GM21526 (cell line): Measurements from ENCODE around the gene XXYLT1.
"Not testable (repeated sequence)": the region's sequence is repeated elsewhere in the genome, so short reads cannot be mapped to it uniquely, and the experiment has no call there.

ENCODE experiments used
- ATAC-seq: cut with Tn5 transposase; IDR thresholded peaks from one replicate; pipeline ENCODE4 v1.9.1; 2021; ENCODE audit warnings: moderate library complexity; ENCODE audit not compliant: unreplicated experiment, low FRiP score

XXYLT1 gene

DNA sequence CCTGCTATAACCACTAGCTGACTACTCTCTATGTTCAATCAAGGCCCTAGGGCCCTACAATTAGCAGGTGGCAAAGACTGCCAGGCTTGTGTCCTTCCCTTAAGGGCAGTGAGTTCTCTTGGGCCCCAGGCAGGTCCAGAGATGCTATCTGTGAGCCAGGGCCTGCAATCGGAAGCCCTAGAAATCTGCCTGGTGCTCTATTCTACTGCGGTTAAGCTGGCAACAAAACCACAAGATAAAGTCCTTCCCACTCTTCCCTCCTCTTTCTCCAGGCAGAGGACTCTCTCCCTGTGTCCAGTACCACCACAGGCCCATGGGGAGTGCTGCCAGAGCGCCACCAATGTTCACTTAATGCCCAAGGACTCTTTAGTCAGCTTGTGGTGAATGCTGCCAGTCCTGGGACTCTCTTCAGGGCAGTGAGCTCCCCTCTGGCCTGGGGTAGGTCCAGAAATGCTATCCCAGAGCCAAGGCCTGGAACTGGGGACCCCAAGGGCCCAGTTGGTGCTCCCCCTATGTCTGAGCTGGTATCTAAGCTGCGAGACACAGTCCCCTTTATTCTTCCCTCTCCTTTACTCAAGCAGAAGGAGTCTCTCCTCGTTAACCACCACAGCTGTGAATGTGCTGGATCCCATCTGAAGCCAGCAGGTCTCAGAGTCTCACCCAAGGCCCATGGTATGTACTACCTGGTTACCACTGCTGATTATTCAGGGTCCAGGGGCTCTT lies 34.7 kb downstream of the XXYLT1 start:
- ATAC-seq, result no peak

DNA sequence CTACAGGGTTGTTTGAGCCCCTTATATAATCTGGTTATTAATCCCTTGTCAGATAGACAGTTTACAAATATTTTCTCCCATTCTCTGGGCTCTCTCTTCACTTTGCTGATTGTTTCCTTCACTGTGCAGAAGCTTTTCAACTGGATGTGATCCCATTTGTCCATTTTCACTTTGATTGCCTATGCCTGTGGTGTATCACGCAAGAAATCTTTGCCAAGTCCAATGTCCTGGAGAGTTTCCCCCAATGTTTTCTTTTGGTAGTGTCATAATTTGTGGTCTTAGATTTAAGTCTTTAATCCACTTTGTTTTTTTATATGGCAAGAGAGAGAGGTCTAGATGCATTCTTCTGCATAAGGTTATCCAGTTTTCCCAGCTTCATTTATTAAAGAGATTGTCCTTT lies 40.7 kb downstream of the XXYLT1 start:
- no peak for ATAC-seq

DNA sequence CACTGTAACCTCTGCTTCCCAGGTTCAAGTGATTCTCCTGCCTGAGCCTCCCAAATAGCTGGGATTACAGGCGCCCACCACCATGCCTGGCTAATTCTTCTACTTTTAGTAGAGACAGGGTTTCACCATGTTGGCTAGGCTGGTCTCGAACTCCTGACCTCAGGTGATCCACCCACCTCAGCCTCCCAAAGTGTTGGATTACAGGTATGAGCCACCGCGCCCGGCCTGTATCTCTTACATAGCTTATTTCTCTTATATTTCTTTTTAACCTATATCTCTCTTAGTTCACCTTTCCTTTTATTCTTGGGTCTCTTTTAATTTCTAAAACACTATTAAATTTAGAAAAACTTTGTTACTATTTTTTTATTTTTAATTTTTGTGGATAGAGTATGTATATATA lies 42.1 kb downstream of the XXYLT1 start:
- not testable (repeated sequence) for ATAC-seq

DNA sequence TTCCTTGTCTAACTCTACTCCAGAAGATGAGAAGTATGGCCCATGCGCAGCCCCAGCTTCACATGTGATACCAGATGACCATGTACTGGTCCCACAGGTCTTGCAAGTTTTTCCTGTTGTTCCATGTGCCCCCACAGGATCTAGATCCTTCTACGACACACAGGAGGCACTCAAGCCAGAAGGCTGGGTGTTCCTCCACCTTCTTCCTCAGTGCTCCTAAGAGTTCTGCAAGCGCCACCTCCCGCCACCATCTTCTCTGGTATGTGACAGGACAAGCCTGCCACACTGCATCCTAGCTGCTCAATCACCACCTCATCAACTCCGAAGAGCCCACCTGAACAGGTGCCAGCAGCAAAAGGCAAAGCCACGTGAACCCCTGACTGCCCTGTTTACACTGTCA lies 43.1 kb downstream of the XXYLT1 start:
- ATAC-seq, result no peak

DNA sequence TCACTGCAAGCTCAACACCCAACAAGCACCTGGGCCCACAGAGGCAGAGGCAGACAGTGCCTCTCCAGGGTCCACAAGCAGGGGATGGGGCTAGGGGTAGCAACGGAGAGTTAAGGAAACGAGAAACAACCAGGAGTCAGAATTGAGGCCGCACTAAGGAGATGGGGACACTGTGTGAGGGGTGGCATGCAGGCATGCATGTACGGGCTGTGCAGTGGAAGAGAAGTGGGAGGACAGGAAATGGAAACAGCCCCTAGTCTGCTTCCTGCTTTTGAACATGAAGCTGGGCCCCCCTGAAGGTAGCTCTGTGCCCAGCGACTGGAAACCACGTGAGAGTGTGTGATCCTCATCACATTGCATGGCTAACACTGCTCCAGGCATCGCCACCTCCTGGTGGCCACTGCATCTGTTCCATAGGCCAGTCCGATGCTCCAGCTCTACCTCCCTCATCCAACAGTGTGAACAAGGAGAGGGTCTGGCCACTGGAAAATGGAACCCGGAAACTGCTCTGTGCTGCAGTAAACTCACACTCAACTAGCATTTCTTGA lies 44.0 kb downstream of the XXYLT1 start:
- no peak for ATAC-seq

DNA sequence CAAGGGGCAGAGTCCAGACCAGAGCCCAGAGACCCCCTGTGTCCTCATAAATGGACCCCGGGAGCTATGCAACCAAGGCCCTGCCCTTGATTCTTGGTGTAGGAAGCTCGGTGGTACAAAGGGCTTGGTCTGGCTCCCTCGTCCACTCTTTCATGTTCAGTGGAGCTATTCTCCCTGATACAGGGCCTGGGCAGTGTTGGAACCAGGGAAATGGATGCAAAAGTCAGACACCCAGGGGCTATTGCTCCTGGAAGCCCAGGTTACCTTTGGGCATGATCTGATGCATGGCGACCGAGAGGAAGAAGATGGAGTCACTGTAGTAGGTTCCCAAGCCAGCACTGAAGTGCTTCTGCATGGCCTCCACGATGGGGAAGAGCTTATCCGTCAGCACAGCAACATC lies 44.5 kb downstream of the XXYLT1 start:
- ATAC-seq, result no peak

DNA sequence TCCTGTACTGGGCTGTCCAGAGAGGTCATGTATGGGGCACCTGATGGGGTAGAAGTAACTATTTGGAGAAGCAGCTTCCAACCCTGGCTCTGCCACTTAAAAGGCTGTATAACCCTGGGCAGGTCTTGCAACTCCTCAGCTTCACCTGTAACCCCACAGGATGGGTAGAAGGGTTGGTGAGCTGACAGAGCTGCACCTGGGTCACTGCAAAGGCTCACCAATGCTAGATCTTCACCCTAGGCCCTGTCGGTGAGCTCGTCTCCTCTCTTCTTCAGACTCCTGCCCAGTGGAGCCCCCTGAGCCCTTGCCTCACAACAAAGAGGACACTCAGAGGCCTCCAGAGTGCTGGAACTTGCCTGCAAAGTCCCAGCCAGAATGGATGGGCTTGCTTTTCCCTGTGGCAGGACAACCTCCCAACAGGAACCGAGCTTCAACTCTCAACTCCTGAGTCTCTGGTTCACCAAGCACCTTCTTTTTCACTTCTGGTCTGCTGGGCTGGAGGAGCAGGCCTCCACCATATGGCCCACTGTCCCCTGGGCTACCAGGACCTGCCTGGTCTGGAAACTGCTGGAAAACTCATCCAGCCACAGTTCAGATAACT lies 45.9 kb downstream of the XXYLT1 start:
- ATAC-seq, result no peak

DNA sequence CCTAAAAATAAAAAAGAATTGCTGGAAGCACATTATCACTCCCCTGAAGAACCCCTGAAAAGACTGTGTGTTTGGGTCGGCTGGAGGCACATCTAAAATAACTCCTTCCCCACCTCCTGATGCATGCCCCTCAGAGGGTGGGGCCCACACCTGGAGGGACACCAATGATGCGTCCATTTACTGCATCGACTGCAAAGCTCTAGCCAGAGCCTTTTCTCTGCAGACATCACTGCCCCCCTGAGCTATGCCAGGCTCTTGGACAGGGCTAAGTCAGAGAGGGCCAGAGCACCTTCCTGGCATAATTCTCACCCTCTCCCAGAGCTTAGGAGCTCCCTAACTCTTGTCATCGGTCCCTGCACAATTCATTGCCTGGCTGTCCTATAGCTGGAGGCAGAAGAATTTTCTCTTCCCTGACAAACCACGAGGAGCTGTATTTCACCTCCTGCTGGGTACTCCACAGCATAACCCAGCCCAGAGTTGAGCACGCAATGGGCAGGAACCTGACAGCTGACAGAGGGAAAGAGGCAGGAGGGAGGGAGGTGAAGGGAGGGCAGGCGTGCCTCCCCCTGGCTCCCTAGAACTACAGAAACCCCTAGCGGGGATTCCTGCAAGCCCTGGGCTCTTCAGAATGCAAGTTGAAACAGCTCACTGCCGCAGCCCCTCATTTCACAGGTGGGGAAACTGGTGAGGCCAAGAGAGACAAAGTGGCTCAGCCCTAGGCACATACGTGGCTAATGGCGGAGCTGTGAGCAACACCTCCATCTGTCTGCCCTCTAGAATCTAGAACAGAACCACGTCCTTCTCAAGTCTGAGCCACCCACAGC lies 46.6 kb downstream of the XXYLT1 start:
- ATAC-seq, result no peak

DNA sequence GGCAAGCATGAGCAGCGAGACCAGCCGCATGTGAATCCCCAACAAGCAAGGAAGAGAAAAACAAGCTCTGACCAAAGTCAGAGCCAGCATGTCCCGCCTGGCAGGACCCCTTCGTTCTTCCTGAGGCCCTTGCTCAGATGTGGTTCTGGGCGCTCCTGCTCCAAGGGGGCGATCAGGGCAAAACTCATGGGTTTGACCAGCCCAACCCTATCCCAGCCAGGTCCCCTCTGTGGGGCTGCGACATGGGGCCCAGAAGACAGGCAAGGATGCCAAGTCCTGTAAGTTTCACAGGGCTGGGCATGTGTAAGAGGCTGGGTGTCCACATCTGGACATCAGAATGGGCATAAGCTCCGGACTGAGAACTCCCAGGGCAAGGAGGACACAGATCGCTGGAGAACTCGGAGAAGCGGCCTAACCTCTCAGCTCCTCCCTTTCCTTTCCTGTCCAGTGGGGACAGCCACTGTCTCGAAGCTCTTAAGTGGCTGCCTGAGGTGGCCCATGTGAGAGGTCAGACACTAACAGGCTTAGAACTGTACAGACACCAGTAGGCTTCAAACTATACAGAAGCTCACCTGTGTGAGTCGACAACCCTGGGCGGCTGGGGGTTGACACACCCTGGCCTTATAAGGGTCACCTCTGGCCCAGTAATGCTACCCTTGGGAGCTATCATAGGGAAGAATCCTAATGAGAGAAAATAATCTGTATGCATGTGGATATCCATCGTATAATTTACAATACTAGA lies 48.9 kb downstream of the XXYLT1 start:
- no peak for ATAC-seq

DNA sequence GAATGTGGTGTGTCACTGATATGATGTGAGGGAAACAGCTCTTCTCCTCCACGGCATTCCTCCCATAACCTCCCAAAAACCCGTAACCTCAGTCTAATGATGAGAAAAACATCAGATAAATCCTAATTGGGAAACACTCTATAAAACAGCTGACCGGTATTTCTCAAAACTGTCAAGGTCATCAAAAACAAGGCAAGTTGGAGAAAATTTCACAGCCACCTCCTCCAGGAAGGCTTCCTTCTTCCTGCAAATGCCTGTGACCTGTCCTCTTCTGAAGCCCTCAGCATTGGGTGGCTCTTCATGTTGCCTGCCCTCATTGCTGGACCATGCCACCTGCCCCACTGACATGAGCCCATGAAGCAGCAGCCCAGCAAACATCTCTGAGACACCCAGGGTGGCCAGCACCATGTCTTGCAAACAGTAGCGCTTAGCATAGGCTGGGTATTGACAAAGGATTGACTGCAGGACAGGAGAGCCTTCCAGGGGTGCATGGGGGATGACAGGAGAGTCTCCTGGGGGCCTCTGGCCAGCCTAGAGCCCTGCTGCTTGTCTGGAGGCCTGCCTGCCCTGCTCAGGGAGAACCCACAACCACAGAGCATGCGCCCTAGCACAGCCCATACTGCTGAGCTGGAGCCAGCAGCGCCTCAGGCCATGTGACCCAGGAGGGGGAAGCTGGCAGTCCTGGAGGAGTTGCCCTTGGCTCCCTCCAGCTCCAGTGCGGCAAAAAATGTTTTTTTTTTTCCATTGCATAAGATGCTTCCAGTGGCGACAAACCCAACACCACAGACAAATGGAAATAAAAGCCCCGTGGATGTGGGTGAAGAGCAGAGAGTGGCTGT lies 49.7 kb downstream of the XXYLT1 start:
- ATAC-seq, result no peak

DNA sequence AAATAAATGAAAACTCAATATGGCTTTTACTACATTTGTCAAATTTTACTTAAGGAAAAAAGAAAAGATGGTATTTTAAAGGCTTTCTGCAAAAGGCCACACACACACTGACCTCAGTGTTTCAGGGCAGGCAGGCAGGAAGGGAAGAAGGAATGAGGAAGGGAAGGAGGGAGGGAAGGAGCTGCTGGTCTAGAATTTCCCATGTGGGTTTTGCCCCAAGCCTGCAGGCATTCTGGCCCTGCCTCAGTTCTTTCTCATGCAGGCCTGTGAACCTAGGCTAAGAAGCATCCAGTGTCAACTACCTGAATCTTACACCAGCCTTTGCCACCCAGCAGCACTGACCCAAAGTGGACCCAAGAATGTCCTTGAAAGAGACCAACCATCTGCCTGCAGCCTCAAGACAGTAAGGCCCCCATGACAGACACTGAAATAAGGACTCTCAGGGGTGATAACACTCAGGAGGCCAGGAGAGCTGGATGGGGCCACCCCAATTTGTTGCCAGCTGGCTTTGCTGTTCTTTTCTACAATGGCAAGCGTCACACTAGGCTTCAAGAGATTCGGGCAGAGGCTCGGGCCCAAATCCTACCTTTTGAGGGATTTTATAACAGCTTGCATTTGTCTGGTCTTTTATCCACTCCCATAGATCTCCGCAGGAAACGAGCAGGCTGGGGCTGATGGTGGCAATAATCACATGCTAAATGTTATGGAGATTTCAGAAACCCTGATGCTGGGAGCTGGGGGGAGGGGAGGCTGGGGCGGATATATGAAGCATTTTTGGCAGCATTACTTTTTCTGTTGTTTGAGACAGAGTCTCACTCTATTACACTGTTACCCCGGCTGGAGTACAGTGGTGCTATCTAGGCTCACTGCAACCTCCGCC lies 51.4 kb downstream of the XXYLT1 start:
- no peak for ATAC-seq

DNA sequence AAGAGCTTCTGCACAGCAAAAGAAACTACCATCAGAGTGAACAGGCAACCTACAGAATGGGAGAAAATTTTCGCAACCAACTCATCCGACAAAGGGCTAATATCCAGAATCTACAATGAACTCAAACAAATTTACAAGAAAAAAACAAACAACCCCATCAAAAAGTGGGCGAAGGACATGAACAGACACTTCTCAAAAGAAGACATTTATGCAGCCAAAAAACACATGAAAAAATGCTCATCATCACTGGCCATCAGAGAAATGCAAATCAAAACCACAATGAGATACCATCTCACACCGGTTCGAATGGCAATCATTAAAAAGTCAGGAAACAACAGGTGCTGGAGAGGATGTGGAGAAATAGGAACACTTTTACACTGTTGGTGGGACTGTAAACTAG lies 52.6 kb downstream of the XXYLT1 start:
- ATAC-seq, result not testable (repeated sequence)

DNA sequence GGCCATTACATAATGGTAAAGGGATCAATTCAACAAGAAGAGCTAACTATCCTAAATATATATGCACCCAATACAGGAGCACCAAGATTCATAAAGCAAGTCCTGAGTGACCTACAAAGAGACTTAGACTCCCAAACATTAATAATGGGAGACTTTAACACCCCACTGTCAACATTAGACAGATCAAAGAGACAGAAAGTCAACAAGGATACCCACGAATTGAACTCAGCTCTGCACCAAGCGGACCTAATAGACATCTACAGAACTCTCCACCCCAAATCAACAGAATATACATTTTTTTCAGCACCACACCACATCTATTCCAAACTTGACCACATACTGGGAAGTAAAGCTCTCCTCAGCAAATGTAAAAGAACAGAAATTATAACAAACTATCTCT lies 55.4 kb downstream of the XXYLT1 start:
- not testable (repeated sequence) for ATAC-seq

DNA sequence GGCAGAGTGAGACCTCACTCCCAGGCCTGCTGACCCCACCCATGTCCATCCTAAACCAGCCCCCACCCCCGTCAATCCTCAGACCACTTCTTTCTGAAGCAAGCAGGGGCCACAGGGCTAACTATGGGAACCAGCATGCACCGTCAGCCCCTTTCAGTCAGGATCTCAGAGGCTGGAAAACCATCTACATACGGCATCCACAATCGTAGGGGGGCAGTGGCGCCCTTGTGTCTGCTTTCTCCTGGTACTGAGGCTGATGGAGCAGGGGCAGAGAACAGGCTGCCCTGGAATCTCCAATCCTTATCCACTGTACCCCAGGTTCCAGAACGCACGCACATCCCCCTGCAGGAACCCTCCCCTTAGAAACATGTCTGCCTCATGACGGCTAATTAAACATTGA lies 56.6 kb downstream of the XXYLT1 start:
- no peak for ATAC-seq

DNA sequence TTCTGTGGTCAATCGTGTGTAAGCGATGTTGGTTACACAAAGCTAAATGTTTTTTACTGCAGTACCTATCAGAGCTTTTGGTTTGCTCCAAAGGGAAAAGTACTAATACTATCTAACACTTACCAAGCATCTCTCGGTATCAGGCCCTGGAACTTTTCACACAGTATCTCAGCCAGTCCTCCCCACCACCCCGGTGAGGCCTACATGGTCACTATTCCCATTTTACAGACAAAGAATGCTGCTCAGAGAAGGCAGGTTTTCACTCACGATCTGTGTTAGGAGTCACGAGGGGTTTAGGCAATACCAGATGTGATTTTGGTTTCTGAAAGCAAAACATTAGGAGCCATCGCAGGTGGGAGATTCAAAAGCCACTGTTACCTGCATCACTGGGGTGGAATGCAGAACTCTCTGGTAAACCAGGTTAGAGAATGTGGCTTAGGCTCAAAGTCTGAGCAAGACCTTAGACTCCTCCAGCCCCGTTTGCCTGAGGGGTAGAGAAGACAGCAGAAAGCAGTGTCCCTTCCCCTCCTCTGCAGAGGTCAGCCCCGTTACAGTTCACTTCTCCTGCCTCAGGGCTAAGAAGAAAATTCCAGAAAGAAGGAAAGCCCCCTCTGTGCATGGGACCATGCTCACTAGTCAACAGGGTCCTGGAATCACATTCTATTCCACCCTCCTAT lies 57.2 kb downstream of the XXYLT1 start:
- no peak for ATAC-seq

DNA sequence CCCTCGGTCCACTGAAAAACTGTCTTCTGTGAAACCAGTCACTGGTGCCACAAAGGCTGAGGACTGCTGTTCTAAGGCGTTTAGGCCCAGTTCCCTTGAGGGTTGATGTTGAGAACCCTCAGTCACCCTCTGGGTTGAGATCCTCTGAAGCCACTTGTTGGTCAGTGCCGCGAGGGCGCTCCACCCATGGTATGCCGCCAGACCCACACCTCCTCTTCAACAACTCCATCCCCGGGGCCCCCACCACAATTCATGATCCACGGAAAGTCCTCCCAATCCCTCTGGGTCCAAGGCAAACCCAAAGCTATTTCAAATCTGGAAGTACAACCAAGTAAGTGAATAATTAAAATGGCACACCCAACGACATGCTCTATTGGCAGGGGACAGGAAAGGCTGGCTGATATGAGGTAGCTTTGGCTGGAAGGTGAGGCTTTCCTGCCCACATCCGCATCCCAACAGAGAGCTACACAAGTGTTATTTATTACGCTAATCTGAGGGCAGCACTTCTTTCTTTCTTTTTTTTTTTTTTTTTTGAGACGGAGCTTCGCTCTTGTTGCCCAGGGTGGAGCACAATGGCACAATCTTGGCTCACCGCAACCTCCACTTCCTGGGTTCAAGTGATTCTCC lies 58.1 kb downstream of the XXYLT1 start:
- no peak for ATAC-seq

DNA sequence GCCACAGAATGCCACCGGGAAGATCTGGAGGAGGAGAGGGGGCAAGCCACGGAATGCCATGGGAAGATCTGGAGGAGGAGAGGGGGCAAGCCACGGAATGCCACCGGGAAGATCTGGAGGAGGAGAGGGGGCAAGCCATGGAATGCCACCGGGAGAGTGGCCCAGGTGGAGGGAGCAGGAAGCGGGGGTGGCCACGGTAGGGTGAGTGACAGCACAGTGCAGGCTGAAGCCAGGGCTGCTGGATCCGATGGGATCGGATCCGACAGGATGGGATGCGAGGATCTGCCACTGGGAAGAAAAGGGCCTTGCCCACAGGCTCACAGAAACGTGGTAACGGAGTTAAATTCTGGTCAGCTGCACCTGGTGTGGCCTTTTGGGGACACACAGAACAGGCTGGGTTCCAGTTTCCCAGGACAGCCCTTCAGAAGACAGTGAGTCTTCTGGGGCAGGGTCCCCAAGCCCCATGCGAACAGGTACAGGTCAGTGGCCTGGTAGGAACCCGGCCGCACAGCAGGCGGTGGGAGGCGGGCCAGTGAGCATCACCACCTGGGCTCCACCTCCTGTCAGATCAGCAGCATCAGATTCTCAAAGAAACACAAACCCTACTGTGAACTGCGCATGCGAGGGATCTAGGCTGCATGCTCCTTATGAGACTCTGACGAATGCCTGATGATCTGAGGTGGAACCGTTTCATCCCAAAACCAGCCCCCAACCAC lies 58.8 kb downstream of the XXYLT1 start:
- ATAC-seq, result no peak
